Central memory CD4-positive, alpha-beta T cell (primary cell): ENCODE data around the gene REPIN1.

ENCODE experiments used
- DNase-seq: peaks from one replicate; pipeline ENCODE4 v3.0.0; 2022
- total RNA-seq, 3 experiments: gene quantifications; one replicate each; lab custom pipeline; 2026; lab: John Stamatoyannopoulos, UW

Gene REPIN1
- 55.3 to 75.6 (median 60.8) reads per million in 3 experiments for total RNA-seq

DNA sequence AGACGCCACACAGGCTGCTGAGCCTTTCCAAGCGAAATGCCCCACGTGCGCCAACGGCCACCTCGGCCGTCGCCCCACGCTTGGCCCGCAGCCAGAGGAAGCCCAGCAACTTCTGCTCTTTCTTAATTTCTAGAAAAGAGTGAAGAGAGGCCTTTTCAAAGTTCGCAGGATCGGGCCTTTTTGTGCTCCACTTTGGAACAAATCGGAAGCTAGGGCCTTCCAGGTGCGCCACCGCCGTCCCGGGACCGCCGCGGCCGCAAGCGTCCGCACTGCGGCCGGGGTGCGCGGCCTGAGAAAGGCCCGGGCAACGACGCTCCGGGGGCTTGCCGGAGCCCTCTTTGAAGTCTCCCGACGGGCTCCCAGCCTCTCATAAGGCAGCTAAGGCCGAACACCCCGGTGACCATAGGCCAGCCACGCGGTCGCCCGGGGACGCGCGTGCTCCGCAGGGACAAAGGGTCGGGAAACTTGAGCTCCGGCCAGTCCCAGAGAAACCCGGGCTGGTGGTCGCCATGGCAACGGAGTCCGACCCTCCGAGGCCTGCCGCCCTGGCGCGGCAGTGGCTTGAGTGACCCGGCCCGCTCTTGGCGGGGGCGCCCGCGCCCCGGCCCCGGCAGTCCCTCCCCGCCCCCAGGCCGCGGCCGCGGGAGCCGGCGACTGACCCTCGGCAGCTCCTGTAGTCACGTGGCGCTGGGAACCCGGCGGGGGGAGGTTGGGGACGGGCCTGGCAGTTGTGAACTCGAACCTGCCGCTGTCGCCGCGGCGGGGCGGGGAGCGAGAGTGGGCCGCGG is at the start of gene REPIN1:
TSS of gene REPIN1 (plus strand) at position 727 of the 788 bp plus-strand sequence. CDS start 890 bp downstream, outside the sequence.
- peak; percentile 69 for DNase-seq

DNA sequence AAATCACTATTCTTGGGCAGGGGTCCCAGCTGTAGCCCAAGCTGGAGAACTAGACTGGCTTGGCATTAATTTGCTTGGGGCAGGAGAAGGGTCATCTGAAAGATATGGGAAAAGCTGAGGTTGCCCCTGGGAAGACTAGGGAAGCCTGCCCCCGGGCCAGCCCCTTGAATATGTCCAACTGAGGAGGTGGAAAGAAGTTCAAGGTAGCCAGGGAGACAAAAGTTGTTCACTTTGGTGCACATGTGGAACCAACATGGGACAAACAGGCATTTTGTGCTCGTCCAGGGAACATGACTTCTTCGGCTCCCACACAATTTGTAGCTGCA is 46.9 kb upstream of the REPIN1 start:
- DNase-seq: no peak

DNA sequence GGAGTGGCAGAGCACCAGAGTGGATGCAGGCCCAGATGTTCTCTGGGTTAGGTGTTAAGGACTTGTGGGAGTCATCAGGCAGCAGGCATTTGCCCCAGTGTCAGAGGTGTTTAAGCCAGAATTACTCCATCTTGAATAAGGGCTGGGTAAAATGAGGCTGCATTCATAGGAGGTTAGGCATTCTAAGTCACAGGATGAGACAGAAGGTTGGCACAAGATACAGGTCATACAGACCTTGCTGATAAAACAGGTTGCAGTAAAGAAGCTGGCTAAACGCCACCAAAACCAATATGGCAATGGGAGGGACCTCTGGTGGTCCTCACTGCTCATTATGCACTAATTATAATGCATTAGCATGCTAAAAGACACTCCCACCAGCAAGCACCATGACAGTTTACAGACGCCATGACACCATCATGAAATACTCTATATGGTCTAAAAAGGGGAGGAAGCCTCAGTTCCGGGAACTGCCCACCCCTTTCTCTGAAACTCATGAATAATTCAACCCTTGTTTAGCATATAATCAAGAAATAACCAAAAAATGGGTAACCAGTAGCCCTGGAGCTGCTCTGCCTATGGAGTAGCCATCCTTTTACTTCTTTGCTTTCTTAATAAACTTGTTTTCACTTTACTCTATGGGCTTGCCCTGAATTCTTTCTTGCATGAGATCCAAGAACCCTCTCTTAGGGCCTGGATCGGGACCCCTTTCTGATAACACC is 46.3 kb upstream of the REPIN1 start:
- peak; percentile 49 for DNase-seq

DNA sequence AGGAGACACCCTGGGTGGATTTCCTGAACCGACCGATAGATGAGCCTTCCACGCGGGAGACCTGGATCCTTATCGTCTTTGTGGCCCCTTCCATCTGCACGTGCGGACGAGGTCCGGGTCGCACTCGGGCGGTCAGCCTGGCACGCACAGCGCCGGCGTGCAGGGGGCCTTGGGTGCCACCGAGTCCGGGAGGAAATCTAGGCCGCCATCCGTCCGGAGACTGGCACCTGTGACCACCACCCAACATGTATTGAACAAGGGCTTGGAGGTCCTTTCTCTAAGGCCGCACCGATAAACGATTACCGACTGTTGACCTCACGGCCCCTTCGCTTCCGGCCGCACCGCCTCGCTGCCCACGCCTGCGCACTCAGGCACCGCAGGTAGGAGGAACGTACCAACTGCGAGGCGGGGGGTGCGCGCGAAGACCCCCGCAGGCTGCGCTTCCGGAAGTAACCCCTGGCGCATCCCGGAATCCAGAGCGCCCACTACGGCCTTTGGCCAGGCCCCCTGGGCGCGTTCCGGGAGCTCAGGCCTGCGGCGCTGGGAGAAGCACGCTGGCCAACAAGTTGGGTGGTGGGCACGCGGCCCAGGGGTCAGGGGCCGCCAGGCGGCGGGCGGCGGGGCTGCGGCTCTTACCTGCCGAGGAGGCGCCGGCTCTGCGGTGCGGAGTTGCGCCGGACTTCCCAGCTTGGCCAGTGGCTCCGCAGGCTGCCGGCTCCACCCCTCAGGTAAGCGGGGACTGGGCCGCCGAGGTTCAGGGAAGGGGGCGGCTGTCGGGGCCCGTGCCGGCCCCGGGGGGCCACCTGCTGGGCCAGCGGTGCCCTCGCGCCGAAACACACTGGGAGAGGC is 45.6 kb upstream of the REPIN1 start, which contains the start of the genes ACTR3C and LRRC61:
TSS of gene ACTR3C (minus strand) at position 713 of the 849 bp plus-strand sequence. CDS start 28,249 bp downstream, outside the sequence.
TSS of gene LRRC61 (plus strand) at position 523 of the 849 bp plus-strand sequence. CDS start 13,507 bp downstream, outside the sequence.
- peak; percentile 39 for DNase-seq

DNA sequence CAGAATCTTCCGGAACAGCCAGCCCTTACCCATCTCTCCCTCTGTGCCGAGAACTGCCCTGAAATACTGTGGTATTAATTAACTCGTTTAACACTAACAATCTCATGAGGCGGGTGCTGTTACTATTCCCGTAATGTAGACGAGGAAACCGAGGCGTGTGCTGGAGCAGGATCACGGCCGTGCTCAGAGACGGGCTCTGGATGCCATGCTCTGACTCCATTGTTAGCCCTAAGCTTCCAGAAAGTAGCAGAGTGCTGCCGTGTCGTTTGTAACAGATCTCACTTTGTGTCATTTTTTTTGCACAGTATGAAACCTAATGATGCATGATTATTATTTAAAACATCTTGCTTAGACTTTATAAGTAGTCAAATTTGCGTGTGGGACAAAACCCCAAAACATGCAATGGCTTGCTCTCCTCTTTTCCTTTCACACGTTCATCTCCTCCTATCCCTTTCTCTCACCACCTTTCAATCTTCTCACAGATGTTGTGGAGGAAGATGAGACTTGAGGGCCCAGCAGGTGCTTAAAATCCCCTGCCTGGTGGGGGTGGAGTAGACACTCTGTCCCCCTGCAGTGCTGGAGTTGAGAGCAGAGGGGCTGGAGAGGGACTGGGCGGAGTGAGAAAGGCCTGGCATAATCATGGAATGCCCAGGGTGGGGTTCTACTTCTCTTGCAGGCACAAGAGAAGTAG is 44.8 kb upstream of the REPIN1 start:
- DNase-seq: peak; percentile 23

DNA sequence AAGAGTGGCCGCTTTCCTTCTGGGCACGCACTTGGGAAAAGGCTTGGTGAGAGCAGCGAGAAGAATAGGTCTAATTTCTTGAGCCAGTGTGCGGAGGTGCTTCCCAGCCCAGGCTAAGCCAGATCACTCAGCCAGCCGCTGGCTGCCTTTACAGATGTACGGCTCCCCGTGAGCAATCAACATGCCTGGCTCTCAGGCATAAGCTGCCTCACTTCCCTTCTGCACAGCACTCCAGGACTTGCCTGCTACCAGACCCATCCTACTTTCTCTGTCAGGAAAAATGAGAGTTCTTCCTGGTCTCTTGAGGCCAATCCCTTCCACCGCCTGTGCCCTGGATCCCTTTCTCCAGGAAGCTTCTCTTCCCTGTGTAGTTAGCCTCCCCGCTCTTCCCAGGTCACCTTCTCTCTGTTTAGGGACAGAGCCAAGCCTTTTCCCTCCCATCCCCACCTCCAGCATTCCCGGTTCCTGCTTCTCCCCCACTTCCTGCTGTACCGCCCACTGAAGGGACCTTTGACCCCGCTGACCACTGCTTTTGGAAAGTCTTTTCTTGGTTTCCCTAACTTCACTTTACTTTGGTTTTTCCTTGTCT is 44.2 kb upstream of the REPIN1 start:
- no peak for DNase-seq

DNA sequence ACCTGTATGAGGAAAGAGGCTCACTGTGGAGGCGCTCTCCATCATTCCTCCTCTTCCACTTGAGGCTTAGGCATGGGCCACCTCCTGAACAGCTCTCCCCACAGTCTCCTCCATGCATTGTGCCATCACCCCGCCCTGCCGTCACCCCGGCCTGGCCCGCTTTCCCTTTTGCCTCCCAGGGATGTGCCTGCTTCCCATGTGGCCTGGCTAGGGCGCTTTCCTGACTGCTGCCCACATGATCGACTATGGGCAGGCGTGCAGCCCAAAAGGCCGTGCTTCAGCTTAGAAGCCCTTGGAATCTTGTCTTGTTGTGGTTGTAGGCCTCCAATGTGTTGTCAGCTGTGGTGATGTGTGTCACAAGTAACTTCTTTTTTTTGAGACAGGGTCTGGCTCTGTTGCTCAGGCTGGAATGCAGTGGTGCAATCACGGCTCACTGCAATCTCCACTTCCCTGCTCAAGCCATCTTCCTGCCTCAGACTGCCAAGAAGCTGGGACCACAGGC is 43.5 kb upstream of the REPIN1 start:
- no peak for DNase-seq

DNA sequence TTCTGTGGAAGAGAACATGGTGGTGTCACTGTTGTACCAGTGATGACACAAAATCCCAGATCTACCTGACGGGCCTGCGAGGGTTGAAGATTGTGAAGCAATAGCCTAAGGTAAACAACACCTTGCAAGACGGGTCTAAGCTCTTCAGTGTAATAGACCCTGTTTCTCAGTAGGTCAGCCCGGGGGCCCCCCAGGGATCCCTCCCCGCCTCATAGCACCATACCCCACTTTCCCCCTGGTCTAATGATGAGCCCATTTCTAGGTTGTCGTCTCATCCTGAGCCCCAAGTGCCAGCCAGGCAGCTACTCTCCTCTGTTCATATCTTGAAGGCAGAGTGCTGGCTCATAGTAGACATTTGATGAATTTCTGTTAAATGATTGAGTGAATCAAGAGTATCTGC is 42.7 kb upstream of the REPIN1 start:
- no peak for DNase-seq

DNA sequence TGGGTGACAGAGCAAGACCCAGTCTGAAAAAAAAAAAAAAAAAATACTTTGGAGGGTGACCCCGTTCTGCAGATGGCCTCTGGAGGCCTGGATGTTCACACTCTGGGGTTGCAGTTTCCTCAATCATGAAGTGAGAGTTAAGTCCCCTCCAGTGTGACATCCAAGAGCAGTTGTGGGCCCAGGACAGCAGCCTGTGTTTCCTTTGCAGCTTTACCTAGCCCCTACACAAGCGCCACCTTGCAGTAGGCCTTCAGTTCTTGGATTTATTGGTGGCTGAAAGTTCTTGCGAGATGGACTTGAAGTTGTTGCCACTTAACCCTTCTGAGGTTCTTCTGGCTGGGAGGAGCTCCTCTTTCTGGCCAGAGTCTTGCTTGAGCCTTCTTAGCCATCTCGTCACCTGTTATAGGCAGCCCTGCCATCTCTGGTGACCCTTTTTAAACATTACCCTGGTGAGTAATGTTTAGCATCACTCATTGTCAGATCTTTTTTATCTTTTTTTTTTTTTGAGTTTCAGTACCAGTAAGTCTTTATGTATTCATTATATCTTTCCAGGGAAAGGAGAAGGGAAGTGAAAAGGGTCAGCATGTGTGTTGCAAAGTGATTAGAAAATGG is 41.9 kb upstream of the REPIN1 start:
- no peak for DNase-seq

DNA sequence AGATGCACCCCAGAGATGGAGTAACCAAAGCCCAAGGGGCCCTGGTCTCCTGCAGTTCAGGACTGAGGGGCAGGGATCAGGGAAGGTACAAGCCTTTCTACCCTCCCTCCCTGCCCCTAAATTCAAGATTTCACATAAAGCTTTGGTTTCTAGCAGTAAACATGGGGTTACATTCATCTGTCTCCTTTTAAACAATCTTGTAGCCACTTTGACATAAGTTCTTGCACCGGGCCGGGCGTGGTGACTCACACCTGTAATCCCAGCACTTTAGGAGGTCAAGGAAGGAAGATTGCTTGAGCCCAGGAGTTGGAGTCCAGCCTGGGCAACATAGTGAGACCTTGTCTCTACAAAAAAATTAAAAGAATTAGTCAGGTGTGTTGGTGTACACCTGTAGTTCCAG is 41.3 kb upstream of the REPIN1 start:
- no peak for DNase-seq

DNA sequence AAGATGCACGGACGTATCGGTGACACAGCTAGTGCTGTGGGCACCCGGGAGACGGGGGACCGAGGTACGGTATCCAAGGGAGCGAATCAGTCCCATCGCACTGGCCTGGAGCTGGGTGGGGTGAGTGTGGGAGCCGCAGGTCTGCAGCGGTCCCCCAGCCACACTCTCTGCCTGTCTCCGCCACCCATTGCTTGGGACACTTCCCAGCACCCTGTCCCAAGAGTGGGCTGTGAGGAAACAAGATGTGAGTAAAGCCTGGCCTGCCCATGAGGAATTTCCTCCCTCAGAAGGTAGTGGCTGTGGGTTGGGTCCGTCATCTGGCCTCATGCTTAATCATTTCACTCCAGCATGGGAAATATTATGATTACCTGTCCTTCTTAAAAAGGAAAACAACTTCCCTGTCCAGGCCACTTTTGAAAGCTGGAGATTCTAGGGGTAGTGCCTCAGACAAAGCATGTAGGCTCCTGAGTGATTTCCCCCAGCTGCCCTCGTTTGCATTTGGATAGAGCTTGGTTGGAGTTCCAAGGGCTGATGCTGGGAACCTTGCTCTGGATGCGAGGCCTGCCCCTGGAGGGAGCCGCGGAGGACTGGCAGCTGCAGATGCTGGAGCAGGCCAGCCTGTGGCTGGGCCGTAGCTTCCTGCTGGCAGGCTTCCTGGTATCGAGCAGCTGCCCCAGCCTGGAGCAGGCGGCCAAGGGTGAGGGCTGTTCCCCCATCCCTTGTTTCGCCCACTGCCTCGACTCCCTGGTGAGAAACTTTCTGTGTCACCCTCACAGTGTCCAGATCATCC is 39.1 kb upstream of the REPIN1 start:
- DNase-seq: no peak

DNA sequence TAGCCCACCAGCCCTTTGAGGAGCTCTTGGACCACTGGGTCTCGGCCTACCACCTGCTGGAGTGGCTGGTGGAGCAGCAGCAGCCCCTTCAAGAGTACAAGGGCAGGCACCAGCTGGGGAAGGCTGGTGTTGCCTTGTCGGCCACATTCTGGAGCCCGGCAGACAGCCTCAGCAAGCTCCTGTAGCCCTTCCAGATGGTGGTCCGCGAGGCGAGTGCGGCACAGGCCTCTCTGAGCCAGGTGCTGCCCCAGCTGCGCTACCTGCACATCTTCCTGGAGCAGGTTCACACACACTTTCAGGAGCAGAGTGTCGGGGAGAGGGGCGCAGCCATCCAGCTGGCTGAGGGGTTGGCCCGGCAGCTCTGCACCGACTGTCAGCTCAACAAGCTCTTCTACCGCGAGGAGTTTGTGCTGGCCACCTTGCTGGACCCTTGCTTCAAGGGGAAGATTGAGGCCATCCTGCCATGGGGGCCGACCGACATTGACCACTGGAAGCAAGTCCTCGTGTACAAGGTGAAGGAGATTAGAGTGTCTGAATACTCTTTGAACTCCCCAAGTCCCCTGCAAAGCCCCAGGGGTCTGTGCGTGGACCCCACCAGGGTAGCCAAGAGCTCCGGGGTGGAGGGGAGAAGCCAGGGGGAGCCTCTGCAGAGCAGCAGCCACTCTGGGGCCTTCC is 38.3 kb upstream of the REPIN1 start:
- no peak for DNase-seq

DNA sequence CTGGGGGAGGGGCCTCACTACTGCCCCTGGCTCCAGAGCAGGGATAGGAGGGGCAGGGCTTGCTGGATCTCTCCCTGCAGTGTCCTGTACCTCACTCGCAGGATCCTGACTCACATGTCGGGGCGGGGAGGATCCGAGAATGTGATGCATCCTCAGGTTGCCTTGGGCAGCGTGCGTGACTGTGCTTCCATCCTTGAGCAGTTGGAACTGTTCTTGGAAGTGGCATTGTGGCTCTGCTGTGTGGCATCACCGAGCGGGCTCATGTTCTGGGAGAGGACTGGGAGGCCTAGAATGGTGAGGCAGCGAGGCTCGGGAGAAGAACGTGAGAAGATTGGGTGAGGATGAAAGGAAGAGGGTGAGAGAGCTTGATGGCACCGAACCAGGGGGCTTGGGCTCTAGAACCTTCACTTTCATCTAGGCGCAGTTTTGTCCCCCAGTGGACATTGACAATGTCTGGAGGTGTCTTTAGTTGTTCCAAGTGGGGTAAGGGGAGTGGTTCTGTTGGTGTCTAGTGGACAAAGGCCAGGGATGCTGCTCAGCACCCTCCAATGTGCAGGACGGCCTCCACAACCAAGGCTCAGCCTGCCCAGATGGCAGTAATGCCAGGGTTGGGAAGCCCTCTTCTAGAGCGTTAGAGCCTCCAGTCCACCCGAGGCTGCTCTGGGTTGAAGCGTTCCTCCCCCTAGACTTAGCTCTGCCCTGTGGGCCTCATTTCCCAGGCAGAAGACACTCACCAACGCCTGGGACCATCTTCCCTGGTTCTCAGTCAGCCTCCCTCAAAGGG is 35.6 kb upstream of the REPIN1 start:
- no peak for DNase-seq

DNA sequence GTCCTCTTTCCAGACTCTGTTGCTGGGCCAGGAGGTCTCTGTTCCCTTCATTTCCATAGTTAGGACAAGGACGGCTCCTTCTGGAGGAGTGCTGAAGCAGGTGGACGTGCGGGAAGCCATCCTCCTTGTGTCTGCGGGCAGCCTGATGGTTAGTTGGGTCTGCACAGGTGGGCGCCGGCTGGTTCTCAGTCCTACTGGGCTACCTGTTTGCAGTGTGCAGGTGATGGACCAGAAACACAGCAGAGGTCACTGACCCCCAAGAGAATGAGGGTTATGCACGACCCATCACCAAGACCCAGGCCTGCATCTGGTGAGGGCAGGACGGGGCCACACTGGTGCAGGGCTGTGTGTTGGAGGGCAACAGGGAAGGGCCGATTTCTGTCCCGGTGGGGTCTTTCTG is 35.0 kb upstream of the REPIN1 start:
- no peak for DNase-seq

DNA sequence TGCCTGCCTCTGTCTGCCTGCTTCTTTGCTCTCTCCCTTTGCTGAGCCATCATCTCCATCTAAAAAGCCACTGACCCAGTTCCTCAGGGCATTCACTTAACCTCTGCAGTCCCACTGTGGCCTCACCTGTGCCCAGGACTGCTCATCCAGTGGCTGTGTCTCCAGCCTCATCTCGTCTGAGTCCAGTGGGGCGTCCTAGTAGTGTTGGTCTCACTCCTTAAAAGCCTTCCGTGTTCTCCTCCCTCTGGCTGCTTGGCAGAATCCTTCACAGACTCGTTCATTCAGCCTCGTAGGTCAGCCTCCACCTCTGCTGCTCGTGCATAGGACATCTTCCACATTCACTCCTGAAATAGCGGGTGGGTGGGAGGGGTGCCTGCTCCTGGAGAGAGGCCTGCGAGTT is 34.5 kb upstream of the REPIN1 start:
- no peak for DNase-seq

DNA sequence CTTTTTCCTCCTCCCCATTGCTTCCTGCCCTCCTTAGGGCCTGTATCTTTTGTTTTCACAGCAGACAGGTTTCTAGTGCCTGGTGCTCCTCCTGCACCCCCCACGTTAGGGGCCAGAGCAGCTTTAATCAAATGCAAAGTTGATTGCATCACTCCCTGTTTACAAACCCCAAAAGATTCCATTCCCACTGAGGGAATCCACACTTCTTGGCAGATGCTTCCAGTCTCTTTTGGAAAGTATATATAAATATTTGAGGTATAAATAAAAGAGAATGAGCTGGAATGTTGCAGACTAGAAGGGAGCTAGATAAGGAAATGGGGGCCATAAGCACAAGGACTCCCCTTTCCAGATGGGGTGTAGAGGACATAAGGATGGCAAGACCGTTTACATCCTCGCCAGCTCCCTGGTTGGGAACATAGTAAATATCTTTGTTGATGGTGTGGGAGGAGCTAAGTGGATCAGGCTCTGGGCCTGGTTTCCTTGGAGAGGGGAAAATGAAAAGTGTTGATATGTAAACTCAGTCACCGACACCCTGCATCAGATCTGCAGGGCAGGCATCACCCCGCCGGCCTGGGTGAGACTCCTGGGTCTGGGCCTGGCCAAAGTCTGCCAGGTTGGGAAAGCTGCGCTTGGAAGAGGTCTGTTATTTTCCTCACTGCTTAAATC is 33.4 kb upstream of the REPIN1 start:
- DNase-seq: no peak

DNA sequence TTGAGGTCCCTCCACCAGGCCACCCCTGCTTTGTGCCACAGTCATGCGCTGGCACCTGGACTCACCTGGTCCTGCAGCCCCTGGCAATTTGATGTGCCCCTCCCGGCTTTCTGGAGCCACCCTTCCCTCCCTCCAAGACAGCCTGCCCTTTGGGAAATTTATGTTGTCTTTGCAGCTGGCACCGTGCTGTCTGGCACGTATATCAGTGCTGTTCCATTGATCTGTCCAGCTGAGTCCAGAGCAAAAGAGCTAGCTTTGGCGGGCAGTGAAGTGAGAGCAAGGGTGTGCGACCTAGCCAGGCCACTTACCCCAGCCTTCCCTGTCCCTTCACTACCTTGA is 32.9 kb upstream of the REPIN1 start:
- no peak for DNase-seq

DNA sequence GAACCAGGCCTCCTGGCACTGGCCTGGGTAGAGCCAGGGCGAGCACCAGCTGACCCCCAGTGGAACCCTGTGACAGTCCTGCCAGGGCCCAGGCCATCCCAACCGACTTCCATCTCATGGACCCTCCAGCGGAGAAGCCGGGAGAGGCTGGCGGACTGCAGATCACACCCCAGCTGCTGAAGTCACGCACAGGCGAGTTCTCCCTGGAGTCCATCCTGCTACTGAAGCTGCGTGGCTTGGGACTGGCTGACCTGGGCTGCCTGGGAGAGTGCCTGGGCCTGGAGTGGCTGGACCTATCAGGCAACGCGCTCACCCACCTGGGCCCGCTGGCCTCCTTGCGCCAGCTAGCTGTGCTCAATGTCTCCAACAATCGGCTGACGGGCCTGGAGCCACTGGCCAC is 31.9 kb upstream of the REPIN1 start:
- no peak for DNase-seq

DNA sequence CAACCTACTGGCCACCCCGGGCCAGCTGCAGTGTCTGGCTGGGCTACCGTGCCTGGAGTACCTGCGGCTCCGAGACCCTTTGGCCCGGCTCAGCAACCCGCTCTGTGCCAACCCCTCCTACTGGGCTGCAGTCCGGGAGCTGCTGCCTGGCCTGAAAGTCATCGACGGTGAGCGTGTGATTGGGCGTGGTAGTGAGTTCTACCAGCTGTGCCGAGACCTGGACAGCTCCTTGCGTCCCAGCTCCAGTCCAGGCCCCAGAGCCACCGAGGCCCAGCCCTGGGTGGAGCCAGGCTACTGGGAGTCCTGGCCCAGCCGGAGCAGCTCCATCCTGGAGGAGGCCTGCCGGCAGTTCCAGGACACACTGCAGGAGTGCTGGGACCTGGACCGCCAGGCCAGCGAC is 31.4 kb upstream of the REPIN1 start:
- no peak for DNase-seq
